H1 (cell line): ENCODE results near the gene SPAG4.

Experiments used
- CEBPB ChIP-seq: IDR thresholded peaks from 2 replicates; pipeline ENCODE4 v1.6.1; 2012; ENCODE audit warnings: low read depth, low read length
- CHD1 ChIP-seq: IDR thresholded peaks from 2 replicates; pipeline ENCODE4 v1.6.1; 2012; ENCODE audit warnings: low read depth, low read length, improper control_type of control experiment
- CHD2 ChIP-seq: IDR thresholded peaks from 2 replicates; pipeline ENCODE4 v1.6.1; 2012; ENCODE audit warnings: low read length, improper control_type of control experiment
- EZH2 ChIP-seq: fragments of 200-600 bp; sonication (generic); IDR thresholded peaks from 2 replicates; pipeline ENCODE4 v1.7.1; 2012; ENCODE audit warnings: low read depth, mild to moderate bottlenecking, moderate library complexity, low read length, inconsistent platforms; ENCODE audit not compliant: severe bottlenecking
- POLR2A ChIP-seq, 2 experiments: IDR thresholded peaks; 1 replicate in 1 of 2; 2 replicates in 1 of 2; pipeline ENCODE4 v1.6.1; 2011; ENCODE audit warnings: low read depth in 2 of 2, low read length in 2 of 2, mild to moderate bottlenecking in 2 of 2; ENCODE audit errors: control extremely low read depth in 1 of 2
- SIN3A ChIP-seq, 2 experiments: IDR thresholded peaks in 1 of 2; conservative IDR thresholded peaks in 1 of 2; 2 replicates each; pipeline ENCODE4 v1.6.1; 2011 to 2012; ENCODE audit warnings: low read length in 2 of 2, improper control_type of control experiment in 1 of 2, low read depth in 1 of 2, mild to moderate bottlenecking in 1 of 2
- SRF ChIP-seq: IDR thresholded peaks from 2 replicates; pipeline ENCODE4 v1.6.1; 2011; ENCODE audit warnings: mild to moderate bottlenecking, low read depth, low read length, moderate library complexity
- SUZ12 ChIP-seq: fragments of 200-600 bp; sonication (generic); IDR thresholded peaks from 2 replicates; pipeline ENCODE4 v1.6.1; 2012; ENCODE audit warnings: mild to moderate bottlenecking, inconsistent platforms, low read length, moderate library complexity, mixed read lengths
- TAF1 ChIP-seq: IDR thresholded peaks from 2 replicates; pipeline ENCODE4 v1.6.1; 2011; ENCODE audit warnings: mild to moderate bottlenecking, low read depth, low read length
- YY1 ChIP-seq: IDR thresholded peaks from 2 replicates; pipeline ENCODE4 v1.6.1; 2011; ENCODE audit warnings: low read depth, mild to moderate bottlenecking, low read length
- ZNF274 ChIP-seq: IDR thresholded peaks from 2 replicates; pipeline ENCODE4 v1.7.0; 2012; ENCODE audit warnings: low read length, borderline replicate concordance; ENCODE audit errors: extremely low read depth
- TF ChIP-seq, protein P1 (sequence below), 3 experiments: IDR thresholded peaks; 1 replicate in 2 of 3; 2 replicates in 1 of 3; pipeline versions ENCODE4 v1.5.1 to v1.6.1; 2011; ENCODE audit warnings: low read length in 3 of 3, mild to moderate bottlenecking in 3 of 3, inconsistent platforms in 2 of 3, low read depth in 1 of 3, moderate library complexity in 1 of 3; ENCODE audit not compliant: insufficient read depth in 1 of 3; ENCODE audit errors: control extremely low read depth in 1 of 3
- TF ChIP-seq, protein P2 (sequence below): IDR thresholded peaks from 2 replicates; pipeline ENCODE4 v1.6.1; 2011; ENCODE audit warnings: low read depth, mild to moderate bottlenecking, low read length; ENCODE audit not compliant: insufficient read depth

DNA sequence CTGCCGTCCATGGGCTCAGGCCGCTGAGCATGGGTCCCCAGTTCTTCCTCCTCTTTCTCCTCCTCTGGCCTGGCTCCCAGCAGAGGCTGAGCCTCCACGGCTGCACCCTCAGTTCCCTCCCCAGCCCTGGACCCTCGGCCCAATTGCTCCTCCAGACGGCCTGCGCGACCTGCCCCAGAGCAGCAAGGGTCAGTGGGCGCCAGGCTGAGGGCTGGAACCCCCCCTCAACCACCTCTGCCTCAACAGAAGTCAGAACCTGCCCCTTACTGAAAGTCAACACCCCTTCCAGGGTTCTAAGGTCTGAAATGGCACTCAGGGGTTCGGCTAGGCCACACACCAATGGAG, 15.9 kb upstream of the SPAG4 start:
- TF ChIP-seq SUZ12: no peak
- TF ChIP-seq, protein P1, sequence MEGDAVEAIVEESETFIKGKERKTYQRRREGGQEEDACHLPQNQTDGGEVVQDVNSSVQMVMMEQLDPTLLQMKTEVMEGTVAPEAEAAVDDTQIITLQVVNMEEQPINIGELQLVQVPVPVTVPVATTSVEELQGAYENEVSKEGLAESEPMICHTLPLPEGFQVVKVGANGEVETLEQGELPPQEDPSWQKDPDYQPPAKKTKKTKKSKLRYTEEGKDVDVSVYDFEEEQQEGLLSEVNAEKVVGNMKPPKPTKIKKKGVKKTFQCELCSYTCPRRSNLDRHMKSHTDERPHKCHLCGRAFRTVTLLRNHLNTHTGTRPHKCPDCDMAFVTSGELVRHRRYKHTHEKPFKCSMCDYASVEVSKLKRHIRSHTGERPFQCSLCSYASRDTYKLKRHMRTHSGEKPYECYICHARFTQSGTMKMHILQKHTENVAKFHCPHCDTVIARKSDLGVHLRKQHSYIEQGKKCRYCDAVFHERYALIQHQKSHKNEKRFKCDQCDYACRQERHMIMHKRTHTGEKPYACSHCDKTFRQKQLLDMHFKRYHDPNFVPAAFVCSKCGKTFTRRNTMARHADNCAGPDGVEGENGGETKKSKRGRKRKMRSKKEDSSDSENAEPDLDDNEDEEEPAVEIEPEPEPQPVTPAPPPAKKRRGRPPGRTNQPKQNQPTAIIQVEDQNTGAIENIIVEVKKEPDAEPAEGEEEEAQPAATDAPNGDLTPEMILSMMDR (IDR thresholded peaks at IDR 0.05; ENCODE audit: control extremely low read depth in 1 of 3, insufficient read depth in 1 of 3, low read depth in 1 of 3, low read length in 3 of 3): no peak
- no peak for TF ChIP-seq CHD2
- TF ChIP-seq SIN3A (conservative IDR thresholded peaks at IDR 0.05 in 1 of 2, IDR thresholded peaks at IDR 0.05 in 1 of 2; ENCODE audit: low read depth in 1 of 2, low read length in 2 of 2): no peak
- no peak for TF ChIP-seq EZH2
- TF ChIP-seq, protein P2, sequence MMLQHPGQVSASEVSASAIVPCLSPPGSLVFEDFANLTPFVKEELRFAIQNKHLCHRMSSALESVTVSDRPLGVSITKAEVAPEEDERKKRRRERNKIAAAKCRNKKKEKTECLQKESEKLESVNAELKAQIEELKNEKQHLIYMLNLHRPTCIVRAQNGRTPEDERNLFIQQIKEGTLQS: no peak
- TF ChIP-seq TAF1: no peak
- no peak for TF ChIP-seq SRF
- no peak for TF ChIP-seq POLR2A (IDR thresholded peaks at IDR 0.05; ENCODE audit: control extremely low read depth in 1 of 2, low read depth in 2 of 2, low read length in 2 of 2)
- no peak for TF ChIP-seq ZNF274
- TF ChIP-seq CEBPB: no peak
- no peak for TF ChIP-seq CHD1
- TF ChIP-seq YY1: no peak
